IPS DF 4.7 (cell line): Measurements from ENCODE around the gene UBE2E2.

Source experiments
- DNase-seq: peaks from one replicate; pipeline ENCODE4 v3.0.0-alpha.2; 2013; ENCODE audit warnings: low spot score; ENCODE audit errors: extremely low read depth

UBE2E2 gene

GRCh38 chr3:23479026-23479425, 275.9 kb downstream of the UBE2E2 start:
- no peak for DNase-seq

GRCh38 chr3:23479615-23480328, 276.6 kb downstream of the UBE2E2 start:
- no peak for DNase-seq

GRCh38 chr3:23480329-23480714, 277.2 kb downstream of the UBE2E2 start:
- DNase-seq = no peak

GRCh38 chr3:23481011-23481615, 278.0 kb downstream of the UBE2E2 start:
- DNase-seq = no peak

- DNase-seq = no peak
Observed at GRCh38 chr3:23481616-23482278, 278.6 kb downstream of the UBE2E2 start.

- no peak for DNase-seq
Observed at GRCh38 chr3:23484386-23484785, 281.3 kb downstream of the UBE2E2 start.

- no peak for DNase-seq
Observed at GRCh38 chr3:23485922-23486321, 282.8 kb downstream of the UBE2E2 start.

- DNase-seq = no peak
Observed at GRCh38 chr3:23487015-23487414, 283.9 kb downstream of the UBE2E2 start.

- no peak for DNase-seq
Observed at GRCh38 chr3:23488618-23489017, 285.5 kb downstream of the UBE2E2 start.

GRCh38 chr3:23489300-23490158, 286.4 kb downstream of the UBE2E2 start:
- no peak for DNase-seq

- no peak for DNase-seq
Observed at GRCh38 chr3:23490459-23490858, 287.3 kb downstream of the UBE2E2 start.

- no peak for DNase-seq
Observed at GRCh38 chr3:23492057-23492456, 288.9 kb downstream of the UBE2E2 start.

- DNase-seq = no peak
Observed at GRCh38 chr3:23493889-23494288, 290.8 kb downstream of the UBE2E2 start.

- DNase-seq = no peak
Observed at GRCh38 chr3:23494967-23495366, 291.8 kb downstream of the UBE2E2 start.

GRCh38 chr3:23495507-23495906, 292.4 kb downstream of the UBE2E2 start:
- no peak for DNase-seq

GRCh38 chr3:23496165-23496564, 293.0 kb downstream of the UBE2E2 start:
- no peak for DNase-seq

GRCh38 chr3:23497156-23497555, 294.0 kb downstream of the UBE2E2 start:
- no peak for DNase-seq

GRCh38 chr3:23501201-23501802, 298.2 kb downstream of the UBE2E2 start:
- no peak for DNase-seq

- no peak for DNase-seq
Observed at GRCh38 chr3:23508464-23508863, 305.3 kb downstream of the UBE2E2 start.

- DNase-seq = no peak
Observed at GRCh38 chr3:23518441-23518840, 315.3 kb downstream of the UBE2E2 start.
